WTC11 (cell line): ENCODE results near the gene SNX25.

ENCODE experiments used
- CTCF ChIP-seq: fragments of 200-600 bp; IDR thresholded peaks from 2 replicates; pipeline ENCODE4 v1.8.0; 2022; ENCODE audit warnings: antibody characterized with exemption
- E2F5 ChIP-seq: sonication (generic); formaldehyde crosslinking; IDR thresholded peaks from 2 replicates; pipeline ENCODE4 v1.8.1; 2022; ENCODE audit warnings: mild to moderate bottlenecking, moderate library complexity, missing genetic modification reagents
- ELF4 ChIP-seq: sonication (generic); formaldehyde crosslinking; IDR thresholded peaks from 2 replicates; pipeline ENCODE4 v1.8.1; 2022; ENCODE audit warnings: low read depth, mild to moderate bottlenecking, moderate library complexity, missing genetic modification reagents
- IRF2 ChIP-seq: sonication (generic); formaldehyde crosslinking; IDR thresholded peaks from 2 replicates; pipeline ENCODE4 v1.8.0; 2022; ENCODE audit warnings: low read depth, missing genetic modification reagents, borderline replicate concordance
- MAX ChIP-seq: sonication (generic); formaldehyde crosslinking; IDR thresholded peaks from 2 replicates; pipeline ENCODE4 v1.8.0; 2022; ENCODE audit warnings: mild to moderate bottlenecking, missing genetic modification reagents
- NFE2L1 ChIP-seq: sonication (generic); formaldehyde crosslinking; IDR thresholded peaks from 2 replicates; pipeline ENCODE4 v1.8.1; 2023; ENCODE audit warnings: missing genetic modification reagents
- RELA ChIP-seq: sonication (generic); formaldehyde crosslinking; IDR thresholded peaks from 2 replicates; pipeline ENCODE4 v1.8.1; 2022; ENCODE audit warnings: missing genetic modification reagents, mild to moderate bottlenecking, borderline replicate concordance
- SMAD4 ChIP-seq: sonication (generic); formaldehyde crosslinking; IDR thresholded peaks from 2 replicates; pipeline ENCODE4 v1.8.0; 2022; ENCODE audit warnings: mild to moderate bottlenecking, missing genetic modification reagents
- SP1 ChIP-seq: sonication (generic); formaldehyde crosslinking; conservative IDR thresholded peaks from 2 replicates; pipeline ENCODE4 v1.8.1; 2022; ENCODE audit warnings: missing genetic modification reagents
- STAT6 ChIP-seq: sonication (generic); formaldehyde crosslinking; conservative IDR thresholded peaks from 2 replicates; pipeline ENCODE4 v1.8.1; 2023; ENCODE audit warnings: mild to moderate bottlenecking, low read depth, missing genetic modification reagents, moderate library complexity
- TEAD4 ChIP-seq: sonication (generic); formaldehyde crosslinking; IDR thresholded peaks from 2 replicates; pipeline ENCODE4 v1.8.0; 2022; ENCODE audit warnings: mild to moderate bottlenecking, missing genetic modification reagents
- ZNF121 ChIP-seq: sonication (generic); formaldehyde crosslinking; IDR thresholded peaks from 2 replicates; pipeline ENCODE4 v1.8.0; 2023; ENCODE audit warnings: missing genetic modification reagents
- ZNF138 ChIP-seq: sonication (generic); formaldehyde crosslinking; conservative IDR thresholded peaks from 2 replicates; pipeline ENCODE4 v1.8.1; 2022; ENCODE audit warnings: mild to moderate bottlenecking, moderate library complexity, missing genetic modification reagents

GRCh38 chr4:185209031-185209851 is at the start of gene SNX25:
- TF ChIP-seq CTCF (no peak), ZNF138 (CRISPR knock-in tag) (no peak), E2F5 (CRISPR knock-in tag) (peak; percentile 22; the same call in 1 of the 2 replicates), RELA (CRISPR knock-in tag) (no peak), NFE2L1 (CRISPR knock-in tag) (no peak), ELF4 (CRISPR knock-in tag) (no peak), SP1 (peak; percentile 87; the same call in 1 of the 2 replicates), TEAD4 (CRISPR knock-in tag) (no peak), STAT6 (CRISPR knock-in tag) (no peak), ZNF121 (CRISPR knock-in tag) (0 out of 2 replicates have a peak, but pooled peaks have one; percentile 4), MAX (CRISPR knock-in tag) (peak; percentile 56; the same call in 1 of the 2 replicates), IRF2 (no peak), SMAD4 (CRISPR knock-in tag) (no peak)
